GM18526 (cell line): ENCODE data around the gene TIMM17B.

Experiments
- POLR2A ChIP-seq: IDR thresholded peaks from 3 replicates; pipeline ENCODE4 v1.6.1; 2011; ENCODE audit not compliant: insufficient read length; ENCODE audit errors: extremely low read depth

TIMM17B gene

DNA sequence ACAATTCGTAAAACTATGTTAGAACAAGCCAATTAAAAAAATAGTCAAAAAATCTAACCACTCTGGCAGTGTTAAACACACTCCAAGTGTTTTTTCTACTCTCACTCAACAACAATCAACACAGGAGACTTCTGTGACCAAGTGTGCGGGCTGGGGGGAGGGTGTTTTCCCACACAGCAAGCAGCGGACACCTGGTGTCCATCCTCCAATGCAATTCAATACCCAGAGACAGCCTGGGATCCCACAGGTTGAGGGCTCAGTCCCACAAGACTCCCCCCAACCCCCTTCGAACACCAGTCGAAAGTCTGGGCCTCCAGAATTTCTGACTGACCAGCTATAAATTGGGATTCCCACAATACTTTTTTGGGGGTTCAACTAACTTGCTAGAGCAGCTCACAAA lies 29.6 kb upstream of the TIMM17B start:
- no peak for TF ChIP-seq POLR2A

- no peak for TF ChIP-seq POLR2A
Observed at GRCh38 chrX:48924270-48924669, 26.7 kb upstream of the TIMM17B start.

- TF ChIP-seq POLR2A: no peak
Observed at GRCh38 chrX:48923771-48924170, 26.2 kb upstream of the TIMM17B start.

- no peak for TF ChIP-seq POLR2A
Observed at GRCh38 chrX:48920718-48921104, 23.1 kb upstream of the TIMM17B start.

GRCh38 chrX:48919947-48920717 lies 22.6 kb upstream of the TIMM17B start:
- TF ChIP-seq POLR2A: no peak

- no peak for TF ChIP-seq POLR2A
Observed at GRCh38 chrX:48919360-48919841, 21.8 kb upstream of the TIMM17B start.

GRCh38 chrX:48918643-48919340 lies 21.2 kb upstream of the TIMM17B start, which contains the start of gene PIM2:
PIM2 (minus strand) TSS chrX:48919024; CDS start chrX:48918834, 190 bp downstream.
- peak; percentile 98 for TF ChIP-seq POLR2A

DNA sequence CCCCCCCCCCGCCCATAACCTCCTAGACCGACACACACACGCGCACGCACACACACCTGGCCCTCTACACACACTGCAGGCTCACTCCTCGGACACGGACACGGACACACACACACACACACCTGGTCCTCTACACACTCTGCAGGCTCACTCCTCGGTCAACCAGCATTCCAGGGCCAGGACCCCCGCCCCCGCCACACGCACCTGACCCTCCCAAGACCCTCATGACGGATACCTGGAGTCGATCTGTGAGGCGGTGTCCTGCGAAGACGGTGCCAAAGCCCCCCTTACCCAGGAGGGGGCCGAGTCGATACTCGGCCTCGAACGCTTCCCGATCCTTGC lies 20.7 kb upstream of the TIMM17B start:
- TF ChIP-seq POLR2A: no peak

DNA sequence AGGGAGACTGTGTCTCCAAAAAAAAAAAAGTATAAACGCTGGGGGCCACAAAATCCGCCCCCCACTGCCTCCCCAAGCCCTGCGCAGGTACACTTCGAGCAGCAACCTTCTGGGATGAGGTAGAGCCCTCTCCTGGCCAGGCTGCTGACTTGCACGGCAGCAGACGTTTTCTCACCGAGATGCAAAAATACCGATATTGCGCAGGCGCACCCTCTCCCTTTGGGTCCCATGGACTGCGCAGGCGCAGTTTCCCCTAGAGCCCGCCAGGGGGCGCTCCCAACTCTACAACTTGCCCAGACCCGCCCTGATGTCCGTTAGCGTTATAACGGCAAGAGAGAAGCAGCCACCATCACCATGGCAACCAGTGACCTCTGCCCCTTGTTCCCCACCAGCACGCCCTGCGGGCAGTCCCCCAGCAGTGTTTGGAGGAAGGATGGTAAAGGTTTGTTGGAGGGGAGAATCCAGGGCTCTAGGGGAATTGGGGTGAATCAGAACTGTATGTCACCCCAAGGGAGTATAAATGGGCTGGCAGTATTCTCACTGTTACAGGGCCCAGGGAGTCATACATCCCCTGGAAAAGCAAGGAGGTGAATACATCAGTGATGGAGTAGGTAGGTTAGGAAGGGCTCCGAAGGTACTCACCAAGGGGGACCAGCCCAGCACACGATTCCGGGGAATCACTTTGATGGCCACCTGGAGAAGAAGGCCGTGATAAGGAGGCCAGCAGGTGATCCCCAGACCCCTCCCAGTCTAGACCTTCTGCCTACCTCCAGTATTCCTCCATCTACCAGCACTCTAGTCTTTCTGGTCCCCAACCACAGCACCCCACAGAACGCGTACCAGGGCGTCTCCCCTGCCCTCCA lies 19.8 kb upstream of the TIMM17B start:
- peak; percentile 13 for TF ChIP-seq POLR2A

GRCh38 chrX:48914593-48915493 lies 17.3 kb upstream of the TIMM17B start:
- TF ChIP-seq POLR2A: no peak

- TF ChIP-seq POLR2A: peak; percentile 20
Observed at GRCh38 chrX:48913605-48914366, 16.2 kb upstream of the TIMM17B start.

- peak; percentile 76 for TF ChIP-seq POLR2A
Observed at GRCh38 chrX:48911412-48912182, 14.0 kb upstream of the TIMM17B start, which contains the start of gene SLC35A2. SLC35A2 (minus strand) TSS chrX:48911646; CDS start chrX:48911636, 10 bp downstream.

DNA sequence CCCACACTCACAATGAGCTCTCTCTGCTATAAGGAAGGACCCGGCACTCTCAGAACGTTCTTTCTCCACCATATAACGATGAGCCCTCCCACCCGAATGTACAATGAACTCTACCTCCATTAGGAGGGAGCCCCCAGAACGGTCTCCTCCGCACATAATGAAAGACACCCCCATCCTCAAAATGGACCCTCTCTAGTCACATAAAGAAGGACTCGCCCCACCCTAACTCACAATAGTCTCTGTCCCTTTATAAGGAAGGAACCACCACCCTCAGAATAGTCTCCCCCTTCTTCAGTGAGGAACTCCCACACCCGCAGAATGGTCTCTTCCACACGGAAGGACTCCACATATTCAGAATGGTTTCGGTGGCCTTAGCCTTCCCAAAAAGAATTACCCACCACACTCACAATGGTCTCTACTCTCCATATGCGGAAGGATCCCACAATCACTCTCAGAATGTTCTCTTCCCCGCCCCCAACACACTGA lies 13.4 kb upstream of the TIMM17B start:
- no peak for TF ChIP-seq POLR2A
